ENCODE data around the gene MIF4GD. TPM values are rescaled to one million over a fixed set of nuclear protein-coding genes. Genes with fewer than 3 reads are reported as not detected.

MIF4GD gene
- total RNA-seq, 2 donors from 2014 or later: 18.0 to 24.9 TPM

GRCh38 chr17:75244133-75244866, 26.7 kb downstream of the MIF4GD start:
- Histone ChIP-seq H3K4me1 (peaks cover 0 to 3% of the 10 kb centered on the region in 2 donors), H3K27me3 (no peaks in the 10 kb centered on the region), H3K36me3 (peaks cover 72% of the 10 kb centered on the region), H3K27ac (no peak overlapping the region), H3K9me3 (no peaks in the 10 kb centered on the region), H3K4me3 (no peak overlapping the region)
- no peak for DNase-seq (ENCODE audit: low spot score)
- no peak for TF ChIP-seq CTCF (IDR thresholded peaks at IDR 0.05)

- Histone ChIP-seq H3K9me3 (no peaks in the 10 kb centered on the region), H3K36me3 (peaks cover 88% of the 10 kb centered on the region)
- TF ChIP-seq CTCF (IDR thresholded peaks at IDR 0.05): no peak
Observed at GRCh38 chr17:75242461-75243042, 28.5 kb downstream of the MIF4GD start.

GRCh38 chr17:75241996-75242460, 29.0 kb downstream of the MIF4GD start:
- H3K4me1 ChIP-seq: peaks cover 0 to 17% of the 10 kb centered on the region in 2 donors
- H3K27me3 ChIP-seq: no peaks in the 10 kb centered on the region
- H3K9me3 ChIP-seq: no peaks in the 10 kb centered on the region
- no peak for DNase-seq (ENCODE audit: low spot score)
- no peak overlapping the region for H3K27ac ChIP-seq
- H3K36me3 ChIP-seq: peaks cover 91% of the 10 kb centered on the region
- TF ChIP-seq CTCF (IDR thresholded peaks at IDR 0.05): no peak
- no peak overlapping the region for H3K4me3 ChIP-seq

More at GRCh38 chr17:75242461-75243042, 28.5 kb downstream of the MIF4GD start:
- H3K27me3 ChIP-seq: no peaks in the 10 kb centered on the region
- DNase-seq (ENCODE audit: low spot score): no peak
- H3K4me3 ChIP-seq: no peak overlapping the region
- peaks cover 0 to 12% of the 10 kb centered on the region in 2 donors for H3K4me1 ChIP-seq
- H3K27ac ChIP-seq: no peak overlapping the region

- no peak for DNase-seq (ENCODE audit: low spot score)
- H3K27ac ChIP-seq: no peak overlapping the region
- no peak overlapping the region for H3K4me3 ChIP-seq
- H3K36me3 ChIP-seq: peaks cover 94% of the 10 kb centered on the region
- peaks cover 0 to 17% of the 10 kb centered on the region in 2 donors for H3K4me1 ChIP-seq
- no peaks in the 10 kb centered on the region for H3K9me3 ChIP-seq
- H3K27me3 ChIP-seq: no peaks in the 10 kb centered on the region
- TF ChIP-seq CTCF (IDR thresholded peaks at IDR 0.05): no peak
Observed at GRCh38 chr17:75241502-75241901, 29.5 kb downstream of the MIF4GD start.

- Histone ChIP-seq H3K4me1 (peaks cover 0 to 17% of the 10 kb centered on the region in 2 donors), H3K36me3 (peaks cover 94% of the 10 kb centered on the region), H3K27ac (no peak overlapping the region), H3K9me3 (no peaks in the 10 kb centered on the region), H3K4me3 (no peak overlapping the region), H3K27me3 (no peaks in the 10 kb centered on the region)
- DNase-seq (ENCODE audit: low spot score): no peak
- TF ChIP-seq CTCF (IDR thresholded peaks at IDR 0.05): no peak
Observed at GRCh38 chr17:75241143-75241430, 29.9 kb downstream of the MIF4GD start.
